GM18508 (cell line): ENCODE data around the gene DSTN.

ENCODE experiments used
- ATAC-seq: cut with Tn5 transposase; IDR thresholded peaks from one replicate; pipeline ENCODE4 v1.9.1; 2021; ENCODE audit warnings: moderate number of reproducible peaks; ENCODE audit not compliant: insufficient read depth, unreplicated experiment

DSTN gene

GRCh38 chr20:17645546-17646208, 75.8 kb downstream of the DSTN start:
- no peak for ATAC-seq

DNA sequence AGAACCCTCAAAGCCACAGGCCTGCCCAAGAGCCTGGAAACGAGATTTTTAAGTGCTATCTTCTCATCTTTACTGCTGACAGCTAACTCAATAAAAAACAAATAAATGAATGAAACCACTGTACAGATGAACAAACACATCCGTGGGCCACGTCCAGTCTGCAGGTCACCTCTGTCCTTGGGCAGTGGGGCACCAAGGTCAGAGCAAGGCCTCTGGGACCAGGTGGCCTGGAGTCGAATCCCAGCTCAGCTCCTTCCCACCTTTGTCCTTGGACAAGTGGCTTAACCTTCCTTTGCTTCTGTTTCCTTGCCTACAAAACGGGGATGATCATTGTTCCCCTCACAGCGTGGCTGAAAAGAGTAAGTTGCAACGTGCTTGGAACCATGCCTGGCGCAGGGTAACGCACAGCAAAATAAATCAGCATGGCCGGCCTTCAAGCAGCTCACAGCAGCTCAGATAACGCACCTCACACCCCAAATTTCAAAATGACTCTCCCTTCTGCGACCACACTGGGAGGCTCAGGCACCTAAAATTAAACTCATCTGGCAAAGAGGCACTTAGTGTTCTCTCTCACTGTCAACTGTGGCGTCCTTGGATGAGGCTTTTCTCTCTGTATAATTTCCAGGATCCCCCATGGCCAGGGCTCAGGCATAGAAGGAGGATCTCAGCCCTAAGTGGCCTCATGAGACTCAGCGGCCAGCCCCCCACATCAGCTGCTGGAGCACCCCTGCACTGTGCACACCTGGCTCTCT, 76.5 kb downstream of the DSTN start:
- ATAC-seq, result no peak

DNA sequence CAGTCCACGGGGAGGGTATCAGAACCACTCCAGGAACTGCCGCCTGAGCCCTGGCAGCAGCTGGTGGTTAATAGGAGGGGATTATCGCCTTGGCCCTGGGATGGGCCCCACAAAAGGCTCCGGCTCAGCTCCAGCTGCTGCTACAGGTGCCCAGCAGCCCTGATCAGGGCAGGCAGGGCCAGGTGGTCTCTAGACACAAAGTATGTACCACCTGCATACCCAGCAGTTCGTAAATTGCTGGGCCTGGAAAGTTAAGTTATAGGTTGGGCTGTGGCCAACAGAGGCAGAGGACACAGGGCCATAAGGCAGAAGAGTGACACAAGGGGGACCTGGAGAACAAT, 77.1 kb downstream of the DSTN start:
- ATAC-seq, result no peak

GRCh38 chr20:17647391-17648314, 77.8 kb downstream of the DSTN start:
- ATAC-seq, result no peak

DNA sequence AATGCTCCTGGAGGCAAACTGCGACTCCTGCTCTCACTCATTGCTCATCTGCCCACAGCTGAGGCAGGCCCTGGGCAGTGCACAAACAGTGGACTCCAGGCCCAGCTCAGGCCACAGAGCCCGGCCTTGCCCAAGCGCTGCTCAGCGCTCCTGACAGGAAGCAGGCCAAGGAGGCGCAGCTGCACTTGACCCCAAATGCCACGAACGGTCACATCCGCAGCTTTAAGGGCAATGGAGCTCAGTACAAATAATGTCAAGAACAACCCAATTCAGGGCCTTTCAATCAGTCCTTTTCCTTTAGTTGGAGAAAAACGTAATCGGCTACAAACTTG, 78.4 kb downstream of the DSTN start:
- ATAC-seq, result no peak

DNA sequence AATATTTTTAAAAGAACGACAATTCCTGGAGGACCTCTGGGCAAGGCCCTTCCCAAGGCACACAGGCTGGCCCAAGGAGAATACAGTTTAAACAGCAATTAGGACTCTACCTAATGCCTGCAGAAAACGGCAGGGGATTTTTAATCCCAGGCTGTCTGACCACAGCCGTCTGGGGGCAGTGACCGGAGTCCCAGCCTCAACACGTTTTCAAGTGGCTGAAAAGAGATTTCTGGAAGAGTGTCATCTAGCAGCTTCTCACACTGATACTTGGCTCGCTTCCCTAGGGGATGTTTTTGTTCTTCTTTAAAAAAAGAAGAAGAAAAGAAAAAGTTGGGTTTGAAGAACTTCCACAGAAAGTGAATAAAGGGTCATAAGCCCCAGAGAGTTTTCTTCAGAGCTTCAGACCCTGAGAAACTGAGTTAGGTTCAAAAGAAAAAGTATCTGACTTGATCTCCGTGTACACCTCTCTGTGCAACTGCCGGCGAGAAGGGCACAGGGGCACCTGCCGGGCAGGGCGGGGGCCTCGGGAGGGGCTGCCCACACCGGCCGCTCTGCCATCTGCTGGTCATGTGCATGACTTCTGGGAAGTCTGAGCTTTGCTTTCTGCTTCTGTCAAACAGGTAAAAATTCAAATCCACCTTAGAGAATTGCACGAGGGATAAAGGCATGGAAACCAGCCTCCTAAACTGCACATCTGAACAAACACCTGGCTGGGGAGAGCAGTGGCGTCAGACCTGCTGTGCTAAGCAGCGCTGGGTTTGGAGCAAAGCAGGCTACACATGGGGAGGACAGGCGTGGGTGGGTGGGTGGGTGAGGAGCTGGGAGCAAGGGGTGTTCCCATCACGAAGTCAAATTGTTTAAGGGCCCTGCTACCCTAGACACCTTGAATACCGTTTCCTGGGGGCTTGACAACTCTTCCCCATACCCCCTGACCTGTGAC, 79.2 kb downstream of the DSTN start:
- ATAC-seq, result no peak

DNA sequence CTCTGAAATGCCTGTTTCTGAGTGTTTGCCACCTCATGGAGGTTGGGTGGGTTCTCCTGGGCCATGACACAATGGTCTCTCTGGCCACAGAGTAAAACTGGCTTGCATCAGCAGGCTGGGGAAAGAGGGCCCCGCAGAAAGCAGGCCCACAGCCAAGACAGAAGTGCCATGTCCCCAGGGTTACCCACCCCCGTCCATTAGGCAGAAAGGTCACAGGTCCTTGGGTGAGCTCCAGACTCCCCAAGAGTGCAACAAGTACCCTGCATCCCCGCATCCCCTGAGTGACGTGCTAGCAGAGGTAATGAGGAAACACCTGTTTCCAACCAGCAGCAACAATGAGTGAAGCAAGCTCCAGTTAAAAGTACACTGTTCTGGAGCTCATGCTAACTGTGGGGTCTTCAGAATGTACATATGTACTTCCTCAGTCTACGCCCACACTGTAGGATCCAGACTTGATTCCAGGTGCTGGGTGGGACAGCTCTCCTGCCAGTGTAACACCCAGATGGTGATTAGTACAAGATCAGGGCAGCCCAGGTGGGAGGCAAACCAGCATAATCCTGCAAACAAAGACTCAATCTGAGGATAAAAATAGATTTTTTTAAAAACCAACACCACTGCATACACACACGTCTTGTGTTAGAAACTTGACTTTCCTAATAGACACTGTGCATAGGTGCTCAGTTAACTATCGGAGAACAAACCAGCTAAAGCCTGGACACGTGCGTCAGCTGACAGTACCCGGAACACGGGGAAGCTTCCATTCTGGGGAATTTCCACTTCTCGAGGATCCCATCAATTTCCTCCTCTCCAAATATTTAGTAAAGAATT, 80.6 kb downstream of the DSTN start:
- ATAC-seq, result no peak

DNA sequence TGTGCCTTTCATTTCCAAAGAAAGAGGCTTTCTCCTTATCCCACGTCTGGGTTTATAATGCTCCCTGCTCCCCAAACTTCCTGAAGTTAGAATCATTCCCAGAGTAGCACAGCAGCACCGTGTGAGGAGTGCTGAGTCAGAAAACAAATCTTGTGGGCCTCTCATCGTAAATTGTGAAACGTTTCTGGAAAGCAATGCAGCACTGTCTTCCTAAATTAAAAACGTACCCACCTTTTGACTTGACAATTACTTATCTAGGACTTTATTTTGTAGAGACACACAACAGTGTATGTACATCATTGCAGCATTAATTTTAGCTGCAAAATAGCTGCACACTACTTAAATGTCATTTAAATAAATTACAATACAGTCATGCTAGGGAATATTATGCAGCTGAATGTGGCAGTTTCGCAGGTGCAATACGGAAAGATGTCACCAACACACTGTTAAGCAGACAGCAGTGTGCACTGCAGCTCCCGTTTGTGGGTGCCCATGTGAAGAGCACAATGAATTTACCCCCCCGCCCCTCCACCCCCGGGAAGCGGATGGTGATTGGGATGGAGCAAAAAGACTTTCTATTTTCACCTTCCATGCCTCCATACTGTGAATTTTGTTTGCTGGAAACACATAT, 81.4 kb downstream of the DSTN start:
- no peak for ATAC-seq

- no peak for ATAC-seq
These were observed 82.0 kb downstream of the DSTN start for GRCh38 chr20:17651760-17652388.

GRCh38 chr20:17652411-17652810, 82.5 kb downstream of the DSTN start:
- no peak for ATAC-seq

DNA sequence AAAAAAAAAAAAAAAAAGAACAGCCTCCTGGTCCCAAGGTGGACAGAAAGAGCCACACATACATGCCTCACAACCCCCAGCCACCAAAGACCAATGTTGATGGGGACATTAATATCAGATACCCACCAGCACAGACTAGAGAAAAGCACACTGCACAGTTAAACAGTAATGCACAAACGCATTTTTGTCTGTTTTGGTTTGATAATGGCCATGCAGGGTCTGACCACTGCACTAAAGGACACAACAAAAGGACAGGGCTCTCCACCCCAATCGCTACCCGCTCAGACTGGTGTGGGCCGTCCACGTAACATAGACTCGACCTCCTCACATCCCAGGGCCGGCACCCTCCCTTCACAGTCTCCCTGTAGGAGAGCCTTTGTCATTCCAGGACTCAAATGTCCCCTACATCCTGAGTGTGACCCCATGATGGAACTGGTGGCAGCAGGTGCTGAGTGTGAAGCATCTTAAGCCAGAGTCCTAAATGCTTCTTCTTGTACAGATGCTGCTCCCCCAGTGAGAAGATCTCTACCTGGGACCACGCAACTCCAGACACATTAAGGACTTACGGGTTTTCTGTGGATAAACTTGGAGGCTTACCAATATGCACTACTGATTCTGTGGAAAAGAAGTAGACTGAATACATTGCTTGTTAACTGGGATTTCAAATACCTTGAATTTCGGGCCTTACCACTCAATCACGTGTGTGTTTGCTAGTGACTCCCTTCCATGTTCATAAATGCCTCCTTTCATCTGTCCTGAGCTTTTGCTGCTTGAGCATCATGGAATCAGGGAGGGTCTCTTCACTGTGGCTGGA, 84.2 kb downstream of the DSTN start:
- no peak for ATAC-seq

DNA sequence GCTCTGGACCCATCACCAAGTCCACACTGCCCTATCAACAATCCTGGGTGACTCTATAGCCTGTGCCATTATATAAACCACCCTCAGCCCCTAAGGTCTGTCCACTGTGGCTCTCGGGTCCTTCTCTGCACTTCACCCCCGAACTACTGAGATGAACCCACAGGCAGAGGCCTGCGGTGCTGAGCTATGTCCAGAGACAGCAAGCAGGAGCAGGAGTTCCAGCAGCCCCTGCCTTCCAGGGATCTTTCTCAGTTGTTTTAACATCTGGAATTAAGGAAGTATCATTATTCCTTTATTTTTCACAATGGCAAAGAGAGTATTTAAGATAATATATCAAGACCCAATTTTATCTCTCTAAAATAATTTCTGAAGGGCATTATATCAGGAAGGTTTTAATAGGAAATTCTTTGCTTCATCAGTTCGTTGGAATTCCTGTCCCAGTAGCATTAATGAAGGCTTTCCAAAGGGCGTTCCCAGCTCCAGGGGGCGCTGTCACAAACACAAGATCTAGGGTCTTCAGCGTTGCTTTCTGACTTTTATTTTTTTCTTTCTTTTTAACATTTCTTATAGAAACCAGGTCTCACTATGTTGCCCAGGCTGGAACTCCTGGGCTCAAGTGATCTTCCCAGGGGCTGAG, 84.9 kb downstream of the DSTN start:
- no peak for ATAC-seq

GRCh38 chr20:17655286-17655651, 85.4 kb downstream of the DSTN start:
- no peak for ATAC-seq

- no peak for ATAC-seq
These were observed 86.1 kb downstream of the DSTN start for GRCh38 chr20:17655865-17656479.

GRCh38 chr20:17657079-17657825, 87.4 kb downstream of the DSTN start:
- ATAC-seq, result no peak
